SH-SY5Y (cell line): ENCODE data around the gene ADGRA1.

ENCODE experiments used
- GATA2 ChIP-seq: IDR thresholded peaks from 2 replicates; pipeline ENCODE4 v1.6.1; 2011; ENCODE audit warnings: mild to moderate bottlenecking, low read depth, low read length
- GATA3 ChIP-seq: IDR thresholded peaks from 2 replicates; pipeline ENCODE4 v1.6.1; 2011; ENCODE audit warnings: low read depth, mild to moderate bottlenecking, low read length, moderate library complexity

The ADGRA1 gene

DNA sequence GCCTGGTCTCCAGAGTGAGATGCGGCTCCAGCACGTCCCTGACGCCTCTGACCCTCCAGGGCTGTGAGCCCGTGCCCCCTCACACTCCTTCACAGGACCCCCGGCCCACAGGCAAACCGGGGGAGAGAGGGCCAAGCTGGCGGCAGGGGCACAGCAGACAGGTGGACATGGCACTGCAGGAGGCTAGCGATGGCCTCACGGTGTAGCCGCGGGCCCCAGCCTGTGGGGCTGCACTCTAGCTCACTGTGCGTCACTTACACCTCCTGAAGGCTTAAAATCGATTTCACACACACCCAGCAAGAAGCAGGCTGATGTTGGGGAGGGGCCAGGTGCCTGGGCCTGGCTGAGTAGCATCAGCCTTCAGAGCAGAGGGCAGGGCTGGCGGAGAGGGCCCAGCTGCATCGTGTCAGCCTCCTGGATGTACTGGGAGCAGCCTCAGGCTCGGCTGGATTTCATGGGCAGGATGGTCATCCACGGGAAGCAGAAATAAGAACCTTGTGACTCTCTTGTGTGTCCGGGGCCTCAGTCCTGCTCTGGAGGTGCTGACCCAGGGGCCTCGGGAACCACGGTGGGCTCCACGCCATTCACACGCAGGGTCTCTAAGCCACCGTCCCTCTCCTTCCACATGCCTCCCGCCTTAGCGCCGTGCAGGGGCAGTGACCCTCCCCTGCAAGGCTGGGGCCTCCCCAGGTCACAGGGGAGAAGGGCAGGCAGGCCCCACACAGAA is 52.9 kb downstream of the ADGRA1 start:
- no peak for TF ChIP-seq GATA3
- TF ChIP-seq GATA2: no peak

DNA sequence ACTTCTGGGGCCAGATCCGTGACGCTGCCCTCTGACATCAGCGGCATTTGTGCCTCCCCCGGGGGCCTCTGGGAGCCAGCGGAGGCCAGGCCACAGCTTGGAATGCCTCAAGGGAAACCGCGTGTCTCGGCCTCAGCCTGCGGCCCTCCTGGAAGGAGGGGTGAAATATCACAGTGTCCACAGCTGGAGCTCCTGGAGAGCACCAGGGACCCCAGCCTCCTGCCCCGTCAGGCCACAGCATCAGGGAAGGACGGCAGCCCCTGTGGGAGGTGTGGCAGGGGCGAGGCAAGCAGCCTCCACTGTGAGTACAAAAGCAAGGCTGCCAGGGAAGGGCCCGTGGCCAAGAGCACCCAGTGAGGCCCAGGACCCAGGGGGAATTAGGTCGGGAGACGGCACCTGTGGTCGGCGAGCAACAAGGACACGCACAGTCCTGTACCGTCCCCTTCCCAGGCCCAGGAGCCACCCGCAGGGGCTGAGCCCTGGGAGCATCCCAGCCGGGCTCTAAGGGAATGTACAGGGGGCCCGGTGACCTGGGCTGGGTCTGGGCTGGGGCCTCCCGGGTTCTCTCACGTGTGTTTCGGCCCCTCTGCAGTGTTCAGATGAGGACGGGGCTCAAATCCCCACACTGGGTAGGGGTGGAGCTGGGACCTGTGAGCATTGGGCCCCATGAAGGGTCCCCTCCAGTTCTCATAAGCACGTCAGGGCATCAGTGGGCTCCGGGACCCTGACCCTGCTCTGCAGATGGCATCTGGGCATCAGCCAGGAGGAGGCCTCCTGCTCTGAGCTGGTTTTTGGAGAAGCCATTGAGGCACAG is 53.6 kb downstream of the ADGRA1 start:
- no peak for TF ChIP-seq GATA2
- TF ChIP-seq GATA3: no peak

DNA sequence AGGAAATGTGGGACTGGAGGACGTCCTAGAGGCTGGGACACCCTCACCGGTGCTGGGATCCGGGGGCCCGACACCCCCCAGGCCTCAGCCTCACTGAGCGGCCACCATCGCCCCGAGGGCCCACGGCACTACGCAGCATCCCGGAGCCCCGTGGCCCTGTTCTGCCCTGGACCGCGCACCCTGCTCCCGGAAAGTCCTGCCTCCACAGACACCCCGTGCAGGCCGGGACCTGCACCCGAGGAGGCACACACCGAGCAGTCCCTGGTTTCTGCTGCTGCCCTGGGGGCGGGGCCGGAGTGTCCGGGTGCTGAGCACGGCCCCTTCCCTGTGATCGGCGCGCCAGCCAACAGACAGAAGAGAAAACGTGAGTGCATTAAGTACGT is 54.2 kb downstream of the ADGRA1 start:
- TF ChIP-seq GATA2 (no peak), GATA3 (no peak)

- TF ChIP-seq GATA2 (no peak), GATA3 (no peak)
Measured at GRCh38 chr10:133142523-133143199, 54.9 kb downstream of the ADGRA1 start.

DNA sequence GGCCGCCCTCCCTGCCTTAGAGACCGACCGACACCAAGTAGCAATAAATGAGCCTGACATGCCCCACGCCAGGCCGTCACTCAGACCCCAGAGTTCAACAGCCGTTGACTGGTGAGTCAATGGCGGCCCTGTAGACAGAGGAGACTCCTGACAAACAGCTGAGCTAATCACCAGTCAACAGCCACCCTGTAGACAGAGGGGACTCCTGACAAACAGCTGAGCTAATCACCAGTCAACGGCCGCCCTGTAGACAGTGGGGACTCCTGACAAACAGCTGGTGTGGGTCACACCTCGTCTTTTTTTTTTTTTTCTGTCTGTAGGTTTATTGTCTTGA is 55.4 kb downstream of the ADGRA1 start:
- TF ChIP-seq GATA2 (no peak), GATA3 (no peak)

DNA sequence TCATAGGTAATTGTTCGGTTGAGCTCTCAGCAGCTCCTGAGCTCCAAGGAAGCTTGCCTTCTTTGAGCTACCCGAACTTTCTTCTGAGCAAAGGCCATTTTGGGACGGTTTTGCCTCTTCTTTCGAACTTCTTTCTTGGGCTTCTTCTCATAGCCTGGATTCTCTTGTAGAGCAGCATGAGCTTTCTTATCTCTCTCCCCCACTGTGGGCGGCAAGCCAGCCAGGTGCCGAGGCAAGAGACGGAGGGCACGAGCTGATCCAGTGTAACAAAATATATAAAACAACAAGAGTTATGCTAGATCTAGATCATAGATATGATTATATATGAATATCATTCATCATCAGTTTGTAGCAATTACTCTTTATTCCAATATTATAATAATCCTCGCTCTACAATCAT is 55.8 kb downstream of the ADGRA1 start:
- TF ChIP-seq GATA2 (no peak), GATA3 (no peak)

- no peak for TF ChIP-seq GATA2
Measured at GRCh38 chr10:133144771-133145170, 57.0 kb downstream of the ADGRA1 start.

DNA sequence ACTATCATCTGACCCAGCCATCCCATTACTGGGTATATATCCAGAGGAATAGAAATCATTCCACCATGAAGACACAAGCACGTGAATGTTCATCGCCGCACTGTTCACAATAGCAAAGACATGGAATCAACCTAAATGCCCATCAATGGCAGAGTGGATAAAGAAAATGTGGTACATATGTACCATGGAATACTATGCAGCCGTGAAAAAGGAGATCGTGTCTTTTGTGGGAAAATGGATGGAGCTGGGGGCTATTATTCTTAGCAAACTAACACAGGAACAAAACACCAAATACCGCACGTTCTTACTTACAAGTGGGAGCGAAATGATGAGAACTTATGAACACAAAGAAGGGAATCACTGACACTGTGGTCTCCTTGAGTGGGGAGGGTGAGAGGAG is 62.5 kb downstream of the ADGRA1 start:
- TF ChIP-seq GATA3 (no peak), GATA2 (no peak)

DNA sequence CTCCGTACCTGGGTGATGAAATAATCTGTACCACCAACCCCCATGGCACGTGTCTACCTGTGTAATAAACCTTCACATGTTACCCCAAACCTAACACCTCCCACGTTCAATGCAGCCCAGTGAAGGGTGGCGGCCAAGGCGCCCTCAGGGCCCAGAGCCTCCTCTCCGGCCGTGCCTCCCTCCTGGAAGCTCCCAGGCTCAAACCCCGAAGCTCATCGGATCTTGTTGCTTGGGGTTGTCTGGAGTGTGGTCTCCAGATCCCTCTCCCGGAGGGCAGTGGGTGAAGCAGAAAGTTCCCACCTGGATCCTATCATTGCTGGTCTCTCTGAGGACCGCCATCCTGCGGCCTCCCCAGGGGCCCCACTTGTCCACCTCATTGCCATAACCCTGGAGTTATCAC is 62.9 kb downstream of the ADGRA1 start:
- TF ChIP-seq GATA3 (no peak), GATA2 (no peak)

DNA sequence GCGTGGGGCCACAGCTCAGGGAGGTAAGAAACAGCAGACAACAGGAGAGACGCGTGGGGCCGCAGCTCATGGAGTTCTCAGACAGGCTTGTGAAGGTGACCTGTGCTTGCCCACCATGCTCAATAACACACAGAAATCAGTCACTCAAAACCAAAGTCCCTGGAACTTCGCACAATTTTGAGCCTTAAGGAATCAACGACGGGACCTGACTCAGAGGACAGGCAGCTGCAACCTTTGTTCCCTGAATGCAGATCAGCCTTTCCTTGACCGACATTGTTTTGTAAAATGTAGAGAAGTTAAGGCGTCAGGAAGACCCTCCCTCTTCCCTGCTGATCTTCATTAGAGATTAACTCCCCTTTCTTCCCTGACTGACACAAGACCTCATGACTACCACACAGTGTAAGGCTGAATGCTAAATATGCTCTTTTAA is 63.8 kb downstream of the ADGRA1 start:
- TF ChIP-seq GATA3 (no peak), GATA2 (no peak)

- TF ChIP-seq GATA2 (no peak), GATA3 (no peak)
Measured at GRCh38 chr10:133154411-133154810, 66.7 kb downstream of the ADGRA1 start.

DNA sequence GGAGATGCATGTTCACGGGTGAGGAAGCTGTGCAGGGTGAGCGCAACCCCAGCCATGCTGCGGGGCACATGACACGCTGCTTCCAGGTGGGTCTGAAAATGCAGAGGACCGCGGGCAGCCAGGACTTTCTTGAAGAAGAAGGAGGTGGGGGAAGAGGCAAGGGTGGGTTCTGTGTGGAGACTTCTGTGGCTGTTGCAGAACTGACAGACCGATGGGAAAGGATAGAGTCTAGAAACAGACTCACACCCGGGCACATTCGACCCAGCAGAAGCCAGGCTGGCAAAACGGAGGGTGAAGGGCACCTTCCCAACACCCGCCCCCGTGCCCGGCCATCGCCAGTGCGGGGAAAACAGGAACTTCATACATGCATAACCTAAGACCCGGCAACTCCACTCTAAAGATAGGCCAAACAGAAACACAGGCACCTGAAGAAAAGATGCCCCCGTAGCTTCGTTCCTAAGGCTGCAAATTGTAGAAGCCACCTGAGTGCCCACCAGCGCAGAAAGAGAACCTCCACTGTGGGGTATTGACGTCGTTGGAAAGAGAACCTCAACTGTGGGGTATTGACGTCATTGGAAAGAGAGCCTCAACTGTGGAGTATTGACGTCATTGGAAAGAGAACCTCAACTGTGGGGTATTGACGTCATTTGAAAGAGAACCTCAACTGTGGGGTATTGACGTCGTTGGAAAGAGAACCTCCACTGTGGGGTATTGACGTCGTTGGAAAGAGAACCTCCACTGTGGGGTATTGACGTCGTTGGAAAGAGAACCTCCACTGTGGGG is 67.5 kb downstream of the ADGRA1 start:
- no peak for TF ChIP-seq GATA3
- no peak for TF ChIP-seq GATA2

DNA sequence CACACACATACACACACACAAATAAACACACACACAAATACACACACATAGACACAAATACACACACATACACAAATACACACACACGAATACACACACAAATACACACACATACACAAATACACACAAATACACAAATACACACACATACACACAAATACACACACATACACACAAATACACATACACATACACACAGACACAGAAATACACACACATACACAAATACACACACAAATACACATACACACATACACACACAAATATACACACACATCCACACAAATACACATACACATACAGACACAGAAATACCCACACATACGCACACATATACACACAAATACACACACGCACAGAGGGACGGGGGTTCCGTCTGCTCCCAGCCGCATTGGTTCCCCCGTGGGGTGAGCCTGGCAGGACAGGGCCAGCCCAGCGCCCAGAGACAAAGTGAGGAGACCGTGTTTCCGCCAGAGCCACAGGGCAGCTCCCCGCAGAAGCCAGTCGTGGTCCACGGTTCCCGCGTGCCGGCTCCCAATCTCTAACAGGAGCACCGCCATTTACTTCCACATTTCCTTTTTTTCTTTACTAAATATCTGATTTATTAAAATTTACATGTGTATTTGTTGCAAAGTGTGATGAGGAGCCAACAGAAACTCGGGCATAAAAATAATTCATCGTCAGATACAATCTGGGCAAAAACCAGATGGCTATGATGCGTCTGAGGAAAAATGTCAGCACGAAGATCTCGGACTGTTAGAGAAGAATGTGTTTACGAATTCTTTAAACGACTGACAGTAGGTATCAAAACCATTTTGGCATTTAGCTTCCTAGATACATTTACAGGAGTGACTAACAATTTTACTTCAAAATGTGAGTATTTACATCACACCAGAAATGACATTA is 69.2 kb downstream of the ADGRA1 start:
- no peak; the same call in 1 of the 2 replicates for TF ChIP-seq GATA3
- TF ChIP-seq GATA2: peak; percentile 66
